Central memory CD8-positive, alpha-beta T cell (primary cell): ENCODE data around the gene EHMT1.

Experiments
- ATAC-seq: fragments of 150-1000 bp; cut with Tn5 transposase; replicated peaks from 2 replicates; pipeline ENCODE4 v1.10.0; 2022; ENCODE audit warnings: mild to moderate bottlenecking, moderate FRiP score, moderate number of reproducible peaks; ENCODE audit not compliant: poor library complexity, severe bottlenecking; ENCODE audit errors: extremely low read depth
- DNase-seq, 2 donors: peaks; one replicate each; pipeline ENCODE4 v3.0.0; 2021; ENCODE audit warnings: low spot score in 2 of 2
- H3K27ac Mint-ChIP-seq: one replicate; pipeline ENCODE4 v1.8.0; 2022; ENCODE audit warnings: low read depth, mild to moderate bottlenecking, moderate library complexity, mixed read lengths
- H3K27me3 Mint-ChIP-seq: one replicate; pipeline ENCODE4 v1.8.0; 2022; ENCODE audit warnings: mixed read lengths
- H3K36me3 Mint-ChIP-seq: one replicate; pipeline ENCODE4 v1.8.0; 2022; ENCODE audit warnings: mild to moderate bottlenecking, moderate library complexity, mixed read lengths; ENCODE audit not compliant: insufficient read depth
- H3K4me1 Mint-ChIP-seq: one replicate; pipeline ENCODE4 v1.8.0; 2022; ENCODE audit warnings: mixed read lengths
- H3K4me3 Mint-ChIP-seq: one replicate; pipeline ENCODE4 v1.8.0; 2022; ENCODE audit warnings: mild to moderate bottlenecking, moderate library complexity, mixed read lengths
- H3K9me3 Mint-ChIP-seq: one replicate; pipeline ENCODE4 v1.8.0; 2022; ENCODE audit warnings: mixed read lengths

EHMT1 gene

DNA sequence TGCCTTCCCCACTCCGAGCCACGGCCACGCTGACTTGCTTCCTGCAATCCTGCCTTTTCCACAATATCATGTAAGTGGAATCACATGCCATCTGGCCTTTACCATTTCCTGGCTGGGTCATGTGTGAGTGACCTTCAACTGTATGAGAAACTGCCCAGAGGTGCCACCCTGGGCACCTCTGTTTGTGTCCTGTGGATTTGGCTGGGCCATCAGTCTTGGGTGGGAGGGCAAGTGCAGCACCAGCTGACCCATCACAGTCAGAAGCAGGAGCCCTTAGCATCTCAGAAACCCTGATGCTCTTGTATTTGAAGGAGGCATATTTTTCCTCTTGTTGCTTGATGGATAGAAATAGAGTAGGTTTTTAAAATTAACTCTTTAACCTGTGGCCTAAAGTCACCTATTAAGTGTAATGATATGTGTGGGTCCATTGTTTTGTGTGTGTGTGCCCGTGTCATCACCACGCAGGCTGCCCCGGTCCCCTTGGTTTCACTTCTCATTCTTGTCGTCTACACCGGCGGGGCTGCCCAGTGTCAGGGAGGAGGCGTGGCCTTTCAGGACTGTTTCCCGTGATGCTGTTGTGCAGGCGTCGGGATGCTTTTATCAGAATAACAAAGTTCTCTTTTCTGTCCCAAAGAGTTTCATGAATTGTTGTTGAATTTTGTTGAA is 206.7 kb downstream of the EHMT1 start:
- no peaks in the 10 kb centered on the region for H3K27me3 Mint-ChIP-seq
- H3K27ac Mint-ChIP-seq = peak overlapping the region; percentile 56
- peaks cover 16% of the 10 kb centered on the region for H3K4me1 Mint-ChIP-seq
- DNase-seq = no peak
- no peak overlapping the region for H3K4me3 Mint-ChIP-seq
- no peaks in the 10 kb centered on the region for H3K9me3 Mint-ChIP-seq
- peaks cover 41% of the 10 kb centered on the region for H3K36me3 Mint-ChIP-seq
- no peak for ATAC-seq

DNA sequence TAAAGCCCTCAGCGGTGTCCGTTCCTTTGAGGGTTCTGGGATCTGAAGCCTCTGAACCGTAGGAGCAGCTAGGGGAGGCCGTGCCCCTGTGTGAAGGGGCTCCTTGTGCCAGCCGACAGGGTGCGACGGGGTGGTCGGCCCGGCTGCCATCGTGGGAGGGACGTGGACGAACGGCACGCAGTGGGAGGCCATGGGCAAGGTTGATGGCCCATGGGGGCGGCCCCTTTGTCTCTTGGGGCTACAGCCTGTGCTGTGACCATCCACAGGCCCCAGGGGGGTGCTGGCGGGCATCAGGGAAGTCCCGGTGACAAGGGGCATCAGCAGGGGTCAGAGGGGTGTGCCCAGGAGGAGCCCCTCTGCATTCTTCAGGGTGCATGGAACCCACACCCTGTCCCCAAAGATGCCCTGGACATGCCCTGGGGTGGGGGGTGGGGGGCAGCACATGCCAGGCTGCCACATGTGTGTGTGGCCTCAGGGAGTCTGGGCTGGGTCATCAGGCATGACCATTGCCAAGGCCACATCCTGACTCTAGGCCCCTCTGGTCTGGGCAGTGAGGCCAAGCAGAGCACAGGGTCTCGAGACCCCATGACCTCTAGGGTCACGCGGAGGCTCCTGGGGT is 209.2 kb downstream of the EHMT1 start:
- Mint-ChIP-seq H3K9me3 (no peaks in the 10 kb centered on the region), H3K4me3 (no peak overlapping the region), H3K27me3 (no peaks in the 10 kb centered on the region), H3K36me3 (peaks cover 32% of the 10 kb centered on the region), H3K4me1 (peaks cover 16% of the 10 kb centered on the region), H3K27ac (no peak overlapping the region)
- ATAC-seq = no peak
- DNase-seq = no peak

DNA sequence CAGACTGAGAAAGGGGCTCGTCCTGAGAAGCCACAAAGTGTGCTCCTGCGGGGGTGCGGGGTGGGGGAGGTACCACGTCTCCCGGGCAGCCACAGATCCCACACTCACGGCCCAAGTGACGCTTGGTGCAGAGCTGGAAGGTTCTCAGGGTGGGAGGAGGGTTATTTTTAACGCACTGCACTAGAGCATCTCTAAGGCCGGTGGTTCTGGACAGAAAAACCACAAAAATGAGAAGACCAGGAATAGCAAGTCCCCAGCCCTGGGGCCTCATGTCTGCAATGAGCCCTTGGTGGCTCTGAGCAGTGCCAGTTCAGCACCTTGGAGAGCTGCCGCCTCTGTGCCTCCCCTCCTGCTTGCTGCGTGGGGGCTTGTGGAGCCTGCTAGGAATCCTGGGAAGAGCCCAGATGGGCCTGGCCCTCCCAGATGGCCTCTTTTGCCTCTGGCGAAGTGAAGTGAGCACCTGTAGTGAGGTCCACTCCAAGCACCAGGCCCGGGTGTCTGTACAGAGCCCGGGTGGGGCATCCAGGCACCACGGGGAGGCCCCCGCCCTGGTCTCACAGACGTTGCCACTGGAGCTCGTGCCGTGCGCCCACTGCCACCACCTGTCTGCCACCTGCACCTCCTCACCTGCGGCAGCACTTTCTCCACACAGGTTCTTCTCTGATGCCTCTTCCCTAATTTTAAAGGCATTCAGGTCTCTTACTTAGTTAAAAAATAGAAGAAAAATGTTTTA is 209.9 kb downstream of the EHMT1 start:
- peaks cover 15% of the 10 kb centered on the region for H3K4me1 Mint-ChIP-seq
- no peaks in the 10 kb centered on the region for H3K27me3 Mint-ChIP-seq
- ATAC-seq = no peak
- no peaks in the 10 kb centered on the region for H3K9me3 Mint-ChIP-seq
- DNase-seq = no peak
- no peak overlapping the region for H3K4me3 Mint-ChIP-seq
- no peak overlapping the region for H3K27ac Mint-ChIP-seq
- peaks cover 30% of the 10 kb centered on the region for H3K36me3 Mint-ChIP-seq

DNA sequence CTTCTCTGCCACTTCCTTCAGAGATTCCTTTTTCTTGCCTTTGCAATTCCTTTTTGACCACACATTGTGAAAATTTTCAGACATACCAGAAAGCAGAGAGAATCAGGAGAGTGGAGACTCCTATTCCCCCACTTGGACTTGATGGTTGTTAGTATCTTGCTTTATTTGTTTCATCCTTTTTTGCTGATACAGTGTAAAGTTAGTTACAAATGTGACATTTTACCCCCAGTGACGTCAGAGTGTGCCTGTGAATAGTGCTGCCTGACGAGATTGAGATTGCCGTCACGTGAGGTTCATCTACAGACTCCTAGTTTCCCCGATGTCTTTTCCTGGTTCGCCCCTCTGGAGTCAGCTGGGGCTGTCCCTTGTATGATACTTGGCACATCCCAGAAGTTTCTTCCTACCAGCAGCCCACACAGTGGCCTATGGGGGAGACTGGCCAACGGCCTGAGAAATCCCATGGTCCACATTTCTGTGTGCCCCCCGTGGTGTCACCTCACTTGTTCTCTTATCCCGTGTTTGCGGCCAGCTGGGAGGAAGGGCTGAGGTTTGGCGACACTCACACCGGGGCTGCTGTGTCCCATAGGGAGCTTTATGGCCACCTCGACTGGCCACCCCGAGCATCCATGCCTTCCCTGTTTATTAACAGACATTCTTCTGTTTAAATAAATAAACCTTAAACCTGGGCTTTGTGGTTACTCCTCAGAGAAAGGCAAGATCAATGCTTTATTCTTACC is 210.6 kb downstream of the EHMT1 start:
- H3K9me3 Mint-ChIP-seq = no peaks in the 10 kb centered on the region
- peaks cover 28% of the 10 kb centered on the region for H3K36me3 Mint-ChIP-seq
- no peak overlapping the region for H3K4me3 Mint-ChIP-seq
- H3K27me3 Mint-ChIP-seq = no peaks in the 10 kb centered on the region
- DNase-seq = no peak
- H3K4me1 Mint-ChIP-seq = peaks cover 8% of the 10 kb centered on the region
- H3K27ac Mint-ChIP-seq = peak overlapping the region; percentile 49
- ATAC-seq = no peak

DNA sequence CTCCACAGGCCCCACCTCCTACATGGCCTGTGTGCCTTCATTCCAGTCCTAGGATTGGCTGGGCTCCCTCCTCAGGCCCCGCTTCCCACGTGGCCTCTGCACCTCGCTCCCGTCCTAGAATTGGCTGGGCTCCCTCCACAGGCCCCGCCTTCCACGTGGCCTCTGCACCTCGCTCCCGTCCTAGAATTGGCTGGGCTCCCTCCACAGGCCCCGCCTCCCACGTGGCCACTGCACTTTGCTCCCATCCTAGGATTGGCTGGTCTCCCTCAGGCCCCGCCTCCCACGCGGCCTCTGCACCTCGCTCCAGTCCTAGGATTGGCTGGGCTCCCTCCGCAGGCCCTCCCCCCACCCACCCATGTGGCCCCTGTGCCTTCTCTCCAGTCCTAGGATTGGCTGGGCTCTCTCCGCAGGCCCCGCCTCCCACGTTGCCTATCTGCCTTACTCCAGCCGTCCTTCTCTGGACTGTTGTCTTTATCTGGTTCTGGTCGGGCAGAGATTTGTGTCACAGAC is 213.4 kb downstream of the EHMT1 start:
- DNase-seq (no peak), ATAC-seq (no peak)
- Mint-ChIP-seq H3K27me3 (no peaks in the 10 kb centered on the region), H3K27ac (no peak overlapping the region), H3K36me3 (peaks cover 36% of the 10 kb centered on the region), H3K4me3 (no peak overlapping the region), H3K4me1 (no peaks in the 10 kb centered on the region), H3K9me3 (no peaks in the 10 kb centered on the region)

DNA sequence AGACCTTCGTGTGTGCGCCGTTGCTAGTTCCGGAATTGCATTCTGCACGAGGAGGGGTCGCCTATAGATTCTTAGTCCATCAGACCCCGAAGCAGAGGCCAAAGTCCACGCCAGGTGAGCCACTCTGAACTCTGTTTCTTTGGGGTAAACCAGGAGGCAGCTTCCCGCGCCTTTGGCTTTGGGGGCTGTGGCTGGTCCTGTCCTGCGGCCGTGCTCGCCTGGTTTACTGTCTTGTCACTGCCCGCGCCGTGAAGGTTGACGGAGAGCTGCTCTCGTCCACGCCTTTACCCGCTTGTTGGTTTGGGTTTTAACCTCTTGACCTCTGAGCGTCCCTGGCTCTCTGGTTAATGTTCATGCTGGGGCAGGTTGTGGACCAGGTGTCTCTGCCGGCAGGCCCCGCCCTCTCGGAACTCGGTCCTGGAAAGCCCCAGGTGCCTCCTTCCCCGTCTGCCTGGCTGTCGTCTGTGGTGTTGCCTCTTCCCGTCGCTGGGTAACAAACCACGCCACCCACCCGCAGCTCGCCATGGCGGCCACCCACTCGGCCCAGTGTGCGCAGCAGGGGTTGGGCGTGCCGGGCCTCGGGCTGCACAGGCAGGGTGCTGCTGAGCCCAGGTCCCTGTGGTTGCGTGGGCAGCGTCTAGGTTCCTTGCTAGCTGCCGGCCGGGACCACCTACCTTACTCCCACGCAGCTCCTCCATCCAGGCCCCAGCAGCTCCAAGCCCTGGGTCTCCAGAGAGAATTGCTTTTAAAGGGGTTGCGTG is 214.2 kb downstream of the EHMT1 start:
- no peak for ATAC-seq
- DNase-seq = no peak
- H3K4me1 Mint-ChIP-seq = no peaks in the 10 kb centered on the region
- no peak overlapping the region for H3K27ac Mint-ChIP-seq
- peaks cover 39% of the 10 kb centered on the region for H3K36me3 Mint-ChIP-seq
- no peaks in the 10 kb centered on the region for H3K27me3 Mint-ChIP-seq
- no peaks in the 10 kb centered on the region for H3K9me3 Mint-ChIP-seq
- no peak overlapping the region for H3K4me3 Mint-ChIP-seq

DNA sequence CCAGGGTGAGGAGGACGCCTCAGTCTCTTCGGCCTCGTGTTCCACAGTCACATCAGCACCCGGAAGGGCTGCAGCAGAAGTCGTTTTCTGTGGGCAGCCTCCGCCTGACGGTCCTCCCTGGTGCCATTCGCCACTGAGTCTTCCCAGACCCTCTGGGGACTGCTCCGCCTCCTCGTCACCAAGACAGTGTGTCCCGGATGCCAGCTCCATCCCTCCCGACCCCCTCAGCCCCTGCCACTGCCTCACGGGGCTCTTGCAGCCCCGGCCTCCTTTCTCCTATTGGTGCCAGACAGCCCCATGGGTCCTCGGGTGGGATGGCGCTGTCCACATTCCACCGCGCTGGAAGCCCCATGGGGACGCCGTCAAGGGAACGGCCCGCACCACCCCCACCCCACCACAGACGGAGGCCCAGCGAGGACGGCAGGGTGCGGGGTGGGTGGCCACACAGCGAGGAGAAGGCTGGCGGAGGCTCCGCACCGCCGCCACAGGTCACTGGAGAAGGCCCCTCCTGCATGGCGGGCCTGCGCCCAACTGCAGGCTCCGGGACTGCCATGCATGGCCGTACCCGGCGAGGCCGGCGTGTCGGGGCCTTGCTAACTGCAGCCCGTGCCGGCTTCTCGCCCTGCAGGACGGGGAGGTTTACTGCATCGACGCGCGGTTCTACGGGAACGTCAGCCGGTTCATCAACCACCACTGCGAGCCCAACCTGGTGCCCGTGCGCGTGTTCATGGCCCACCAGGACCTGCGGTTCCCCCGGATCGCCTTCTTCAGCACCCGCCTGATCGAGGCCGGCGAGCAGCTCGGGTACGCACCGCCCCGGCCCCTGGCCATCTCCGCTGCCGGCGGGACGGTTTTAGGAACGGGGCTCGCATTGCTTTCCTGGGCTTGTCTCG is 215.2 kb downstream of the EHMT1 start:
- DNase-seq = no peak
- H3K27me3 Mint-ChIP-seq = no peaks in the 10 kb centered on the region
- no peak for ATAC-seq
- H3K27ac Mint-ChIP-seq = no peak overlapping the region
- H3K9me3 Mint-ChIP-seq = no peaks in the 10 kb centered on the region
- H3K4me1 Mint-ChIP-seq = no peaks in the 10 kb centered on the region
- H3K36me3 Mint-ChIP-seq = peaks cover 37% of the 10 kb centered on the region
- H3K4me3 Mint-ChIP-seq = no peak overlapping the region

DNA sequence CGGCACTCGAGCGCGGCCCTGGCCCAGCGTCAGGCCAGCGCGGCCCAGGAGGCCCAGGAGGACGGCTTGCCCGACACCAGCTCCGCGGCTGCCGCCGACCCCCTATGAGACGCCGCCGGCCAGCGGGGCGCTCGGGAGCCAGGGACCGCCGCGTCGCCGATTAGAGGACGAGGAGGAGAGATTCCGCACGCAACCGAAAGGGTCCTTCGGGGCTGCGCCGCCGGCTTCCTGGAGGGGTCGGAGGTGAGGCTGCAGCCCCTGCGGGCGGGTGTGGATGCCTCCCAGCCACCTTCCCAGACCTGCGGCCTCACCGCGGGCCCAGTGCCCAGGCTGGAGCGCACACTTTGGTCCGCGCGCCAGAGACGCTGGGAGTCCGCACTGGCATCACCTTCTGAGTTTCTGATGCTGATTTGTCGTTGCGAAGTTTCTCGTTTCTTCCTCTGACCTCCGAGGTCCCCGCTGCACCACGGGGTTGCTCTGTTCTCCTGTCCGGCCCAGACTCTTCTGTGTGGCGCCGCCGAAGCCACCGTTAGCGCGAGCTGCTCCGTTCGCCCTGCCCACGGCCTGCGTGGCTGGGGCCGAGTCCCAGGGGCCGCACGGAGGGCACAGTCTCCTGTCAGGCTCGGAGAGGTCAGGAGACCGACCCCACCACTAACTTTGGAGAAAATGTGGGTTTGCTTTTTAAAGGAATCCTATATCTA is 216.2 kb downstream of the EHMT1 start:
- Mint-ChIP-seq H3K4me3 (no peak overlapping the region), H3K36me3 (peaks cover 29% of the 10 kb centered on the region), H3K27ac (no peak overlapping the region)

DNA sequence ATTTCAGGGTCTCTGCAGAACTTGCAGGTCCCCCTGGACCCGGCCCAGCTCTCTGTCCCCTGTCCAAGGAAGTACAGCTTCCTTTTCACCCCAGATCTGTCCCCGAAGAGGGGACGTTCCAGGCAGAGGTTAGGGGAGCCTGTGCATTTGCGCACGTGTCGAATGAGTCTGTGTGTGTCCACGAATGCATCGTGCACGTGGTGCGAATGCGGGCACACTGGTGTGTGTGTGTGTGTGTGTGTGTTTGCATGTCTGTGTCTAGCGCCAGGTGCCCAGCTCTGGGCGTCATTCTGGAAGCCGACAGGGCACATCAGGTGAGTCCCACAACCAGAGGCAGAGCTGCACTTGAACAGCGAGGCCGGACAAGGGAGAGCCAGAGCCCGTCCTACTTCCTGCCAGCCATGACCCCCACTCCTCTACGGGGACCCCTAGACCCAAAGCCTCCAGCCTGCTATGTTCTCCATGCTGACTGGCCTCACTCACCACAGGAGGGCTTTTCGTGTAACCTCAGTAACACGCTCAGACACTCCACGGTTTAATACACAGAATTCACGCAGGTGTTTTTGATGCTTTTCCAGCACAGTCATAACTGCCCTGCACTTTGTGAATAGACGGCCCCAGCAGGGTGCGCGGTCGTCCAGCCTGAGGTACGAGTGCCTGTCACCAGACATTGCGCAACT is 217.5 kb downstream of the EHMT1 start:
- H3K4me1 Mint-ChIP-seq = no peaks in the 10 kb centered on the region
- no peaks in the 10 kb centered on the region for H3K27me3 Mint-ChIP-seq
- H3K9me3 Mint-ChIP-seq = no peaks in the 10 kb centered on the region
- H3K4me3 Mint-ChIP-seq = no peak overlapping the region
- no peak overlapping the region for H3K27ac Mint-ChIP-seq
- ATAC-seq (no peak), DNase-seq (no peak)
- H3K36me3 Mint-ChIP-seq = peaks cover 26% of the 10 kb centered on the region

More for the DNA sequence above, 216.2 kb downstream of the EHMT1 start:
- Mint-ChIP-seq H3K9me3 (no peaks in the 10 kb centered on the region), H3K27me3 (no peaks in the 10 kb centered on the region), H3K4me1 (no peaks in the 10 kb centered on the region)
- DNase-seq (no peak), ATAC-seq (no peak)

DNA sequence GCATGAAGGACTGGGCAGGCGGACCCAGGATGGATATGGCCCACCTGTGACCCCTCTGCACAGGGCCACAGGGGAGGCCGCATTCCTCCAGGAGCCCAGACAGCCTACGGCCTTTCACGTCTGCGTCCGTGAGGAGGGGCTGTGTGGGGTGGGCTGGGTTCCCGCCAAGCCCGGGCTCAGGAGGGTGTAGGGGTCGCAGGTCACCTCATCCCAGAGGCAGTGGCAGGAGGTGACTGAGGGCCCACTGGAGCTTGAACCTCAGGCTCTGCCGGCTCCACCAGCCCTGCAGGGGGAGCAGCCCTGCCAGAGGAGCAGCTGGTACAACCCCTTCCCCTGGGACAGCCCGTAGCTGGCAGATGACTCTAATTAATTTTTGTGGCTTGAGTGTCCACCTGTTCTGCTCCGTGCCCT is 218.0 kb downstream of the EHMT1 start:
- ATAC-seq (no peak), DNase-seq (no peak)
- H3K27me3 Mint-ChIP-seq = no peaks in the 10 kb centered on the region
- peaks cover 24% of the 10 kb centered on the region for H3K36me3 Mint-ChIP-seq
- no peak overlapping the region for H3K4me3 Mint-ChIP-seq
- no peaks in the 10 kb centered on the region for H3K9me3 Mint-ChIP-seq
- no peak overlapping the region for H3K27ac Mint-ChIP-seq
- no peaks in the 10 kb centered on the region for H3K4me1 Mint-ChIP-seq
